ENCODE data around the gene PDGFRB. TPM values are rescaled to one million over a fixed set of nuclear protein-coding genes. Genes with fewer than 3 reads are reported as not detected.
"Not testable (repeated sequence)": the region's sequence is repeated elsewhere in the genome, so short reads cannot be mapped to it uniquely, and the experiment has no call there.

PDGFRB gene
- total and polyA plus RNA-seq, 5 experiments from 2014 or later: 0.31 to 0.57 (median 0.48) TPM; not detected in 1

- H3K4me3 Mint-ChIP-seq: peak overlapping the region in 1 of 10 donors; percentile 73
- peak overlapping the region in 1 of 10 donors; percentile 7 for H3K27ac Mint-ChIP-seq
- H3K9me3 Mint-ChIP-seq: no peaks in the 10 kb centered on the region
- no peak for ATAC-seq
- H3K27me3 Mint-ChIP-seq: peaks cover 25 to 64% (median 25%) of the 10 kb centered on the region in 5 donors
- peak in 1 of 10 donors; percentile 8 for DNase-seq
- POLR2A ChIA-PET: no interaction called here
- H3K4me1 Mint-ChIP-seq: peaks cover 3 to 31% (median 12%) of the 10 kb centered on the region in 4 donors
- no peaks in the 10 kb centered on the region for H3K36me3 Mint-ChIP-seq
Observed at GRCh38 chr5:150085191-150085912, 70.3 kb downstream of the PDGFRB start.

- DNase-seq: peak in 1 of 10 donors; percentile 7
- H3K36me3 Mint-ChIP-seq, POLR2A ChIA-PET, H3K9me3 Mint-ChIP-seq, ATAC-seq, H3K27ac Mint-ChIP-seq: not testable (repeated sequence)
- H3K27me3 Mint-ChIP-seq: peaks cover 23 to 64% (median 25%) of the 10 kb centered on the region in 5 donors
- H3K4me3 Mint-ChIP-seq: peak overlapping the region in 1 of 10 donors; percentile 73
- H3K4me1 Mint-ChIP-seq: peaks cover 3 to 31% (median 12%) of the 10 kb centered on the region in 4 donors
Observed at GRCh38 chr5:150084754-150085153, 70.9 kb downstream of the PDGFRB start.

GRCh38 chr5:150082889-150083288, 72.8 kb downstream of the PDGFRB start:
- peak overlapping the region in 2 of 10 donors; percentile 11 to 28 for H3K4me3 Mint-ChIP-seq
- peak in 1 of 10 donors; percentile 7 for DNase-seq
- POLR2A ChIA-PET: no interaction called here
- peaks cover 14 to 49% (median 28%) of the 10 kb centered on the region in 5 donors for H3K27me3 Mint-ChIP-seq
- no peak for ATAC-seq
- no peaks in the 10 kb centered on the region for H3K9me3 Mint-ChIP-seq
- H3K27ac Mint-ChIP-seq: peak overlapping the region in 1 of 10 donors; percentile 40
- H3K36me3 Mint-ChIP-seq: no peaks in the 10 kb centered on the region
- peaks cover 3 to 24% (median 13%) of the 10 kb centered on the region in 4 donors for H3K4me1 Mint-ChIP-seq

- Mint-ChIP-seq H3K36me3 (no peaks in the 10 kb centered on the region), H3K27me3 (peaks cover 14 to 44% (median 28%) of the 10 kb centered on the region in 5 donors), H3K4me3 (peak overlapping the region in 2 of 10 donors; percentile 26 to 28), H3K27ac (peak overlapping the region in 1 of 10 donors; percentile 47), H3K9me3 (no peaks in the 10 kb centered on the region), H3K4me1 (peaks cover 3 to 24% (median 13%) of the 10 kb centered on the region in 4 donors)
- ATAC-seq (no peak), DNase-seq (peak in 1 of 10 donors; percentile 7)
- POLR2A ChIA-PET: no interaction called here
Observed at GRCh38 chr5:150082374-150082773, 73.3 kb downstream of the PDGFRB start.

- DNase-seq (peak in 2 of 10 donors; percentile 18 to 25), ATAC-seq (peak; percentile 35 to 56)
- peaks cover 10 to 39% (median 28%) of the 10 kb centered on the region in 5 donors for H3K27me3 Mint-ChIP-seq
- peaks cover 3 to 24% (median 13%) of the 10 kb centered on the region in 4 donors for H3K4me1 Mint-ChIP-seq
- peak overlapping the region in 1 of 10 donors; percentile 47 for H3K27ac Mint-ChIP-seq
- no peaks in the 10 kb centered on the region for H3K36me3 Mint-ChIP-seq
- no peaks in the 10 kb centered on the region for H3K9me3 Mint-ChIP-seq
- H3K4me3 Mint-ChIP-seq: peak overlapping the region in 2 of 10 donors; percentile 26 to 28
- POLR2A ChIA-PET: no interaction called here
Observed at GRCh38 chr5:150081541-150082283, 73.9 kb downstream of the PDGFRB start.

GRCh38 chr5:150080696-150081435, 74.8 kb downstream of the PDGFRB start:
- Mint-ChIP-seq H3K27me3 (peaks cover 10 to 30% (median 23%) of the 10 kb centered on the region in 5 donors), H3K36me3 (no peaks in the 10 kb centered on the region), H3K4me3 (no peak overlapping the region), H3K9me3 (no peaks in the 10 kb centered on the region), H3K4me1 (peaks cover 3 to 24% (median 13%) of the 10 kb centered on the region in 4 donors), H3K27ac (peak overlapping the region in 1 of 10 donors; percentile 19)
- ATAC-seq (no peak), DNase-seq (peak in 1 of 10 donors; percentile 7)
- POLR2A ChIA-PET: no interaction called here

- Mint-ChIP-seq H3K9me3 (no peaks in the 10 kb centered on the region), H3K27me3 (peaks cover 10 to 23% (median 18%) of the 10 kb centered on the region in 5 donors), H3K27ac (no peak overlapping the region), H3K4me1 (peaks cover 3 to 24% (median 13%) of the 10 kb centered on the region in 4 donors), H3K4me3 (no peak overlapping the region), H3K36me3 (no peaks in the 10 kb centered on the region)
- DNase-seq (peak in 1 of 10 donors; percentile 6), ATAC-seq (no peak)
- POLR2A ChIA-PET: no interaction called here
Observed at GRCh38 chr5:150079909-150080461, 75.7 kb downstream of the PDGFRB start.

GRCh38 chr5:150078802-150079689, 76.6 kb downstream of the PDGFRB start:
- Mint-ChIP-seq H3K4me3 (no peak overlapping the region), H3K9me3 (no peaks in the 10 kb centered on the region), H3K27me3 (peaks cover 10 to 21% (median 18%) of the 10 kb centered on the region in 5 donors), H3K27ac (no peak overlapping the region), H3K4me1 (peaks cover 3 to 24% (median 13%) of the 10 kb centered on the region in 4 donors), H3K36me3 (no peaks in the 10 kb centered on the region)
- DNase-seq: peak in 2 of 10 donors; percentile 6 to 40
- ATAC-seq: no peak
- POLR2A ChIA-PET: no interaction called here

- Mint-ChIP-seq H3K9me3 (no peaks in the 10 kb centered on the region), H3K27me3 (peaks cover 3 to 13% (median 10%) of the 10 kb centered on the region in 5 donors), H3K36me3 (no peaks in the 10 kb centered on the region), H3K4me3 (no peak overlapping the region), H3K4me1 (peaks cover under 1 to 19% (median 11%) of the 10 kb centered on the region in 4 donors), H3K27ac (no peak overlapping the region)
- POLR2A ChIA-PET: no interaction called here
- DNase-seq (peak in 2 of 10 donors; percentile 2 to 42), ATAC-seq (no peak)
Observed at GRCh38 chr5:150077996-150078801, 77.4 kb downstream of the PDGFRB start.

- POLR2A ChIA-PET: no interaction called here
- Mint-ChIP-seq H3K27me3 (peaks cover under 1 to 7% (median 3%) of the 10 kb centered on the region in 5 donors), H3K27ac (no peak overlapping the region), H3K9me3 (no peaks in the 10 kb centered on the region), H3K4me1 (peaks cover 0 to 10% (median 4%) of the 10 kb centered on the region in 4 donors), H3K4me3 (no peak overlapping the region), H3K36me3 (no peaks in the 10 kb centered on the region)
- DNase-seq (peak in 2 of 10 donors; percentile 6 to 21), ATAC-seq (no peak)
Observed at GRCh38 chr5:150077060-150077459, 78.6 kb downstream of the PDGFRB start.

- Mint-ChIP-seq H3K9me3 (no peaks in the 10 kb centered on the region), H3K4me3 (no peak overlapping the region), H3K4me1 (peaks cover 0 to 1% (median 0%) of the 10 kb centered on the region in 4 donors), H3K27ac (no peak overlapping the region), H3K36me3 (no peaks in the 10 kb centered on the region), H3K27me3 (peaks cover 0 to 7% (median 3%) of the 10 kb centered on the region in 5 donors)
- DNase-seq (no peak), ATAC-seq (no peak)
- POLR2A ChIA-PET: no interaction called here
Observed at GRCh38 chr5:150075806-150076205, 79.8 kb downstream of the PDGFRB start.
